B cell (primary cell): Measurements from ENCODE around the gene SENP5. TPM values are rescaled to one million over a fixed set of nuclear protein-coding genes. Genes with fewer than 3 reads are reported as not detected.
"Not testable (repeated sequence)": the region's sequence is repeated elsewhere in the genome, so short reads cannot be mapped to it uniquely, and the experiment has no call there.

Experiments used
- ATAC-seq: fragments of 200-7000 bp; cut with Tn5 transposase; one replicate; pipeline ENCODE4 v1.10.0; 2021; ENCODE audit warnings: low read depth, mild to moderate bottlenecking, moderate number of reproducible peaks, moderate library complexity
- CTCF ChIA-PET: fragments of 350-600 bp; sonication (Branson Sonifier 250); formaldehyde crosslinking; loops from one replicate; lab custom pipeline; 2021; ENCODE audit warnings: antibody characterized with exemption, inconsistent platforms; lab: Charles Lee
- POLR2A ChIA-PET: fragments of 350-600 bp; sonication (Branson Sonifier 250); formaldehyde crosslinking; loops from one replicate; lab custom pipeline; 2021; ENCODE audit warnings: antibody characterized with exemption; lab: Charles Lee
- DNase-seq: peaks from one replicate; pipeline ENCODE4 v3.0.0; 2013
- H2AFZ ChIP-seq: 2 replicates; pipeline ENCODE4 v1.6.1; 2012; ENCODE audit warnings: mild to moderate bottlenecking, low read depth, low read length; ENCODE audit not compliant: insufficient read depth, poor library complexity, severe bottlenecking
- H3K27ac ChIP-seq, 2 donors: 1 replicate in 1 of 2; 2 replicates in 1 of 2; pipeline ENCODE4 v1.5.1; 2012 to 2013; ENCODE audit warnings: low read length in 2 of 2, mild to moderate bottlenecking in 2 of 2, moderate library complexity in 1 of 2
- H3K27me3 ChIP-seq, 4 experiments: fragments of 200-600 bp in 1 of 4; sonication (generic) in 1 of 4; replicated peaks in 1 of 4; 1 replicate in 2 of 4; 2 replicates in 2 of 4; pipeline versions ENCODE4 v1.6.1 to v1.7.0; 2013 to 2016; ENCODE audit warnings: low read length in 3 of 4, mild to moderate bottlenecking in 2 of 4, mixed read lengths in 1 of 4, moderate library complexity in 1 of 4; ENCODE audit not compliant: insufficient read depth in 4 of 4, control insufficient read depth in 3 of 4; ENCODE audit errors: control extremely low read depth in 1 of 4
- H3K36me3 ChIP-seq, 2 experiments: replicated peaks in 1 of 2; 1 replicate in 1 of 2; 2 replicates in 1 of 2; pipeline versions ENCODE4 v1.6.1 to v1.7.1; 2013; ENCODE audit warnings: low read length in 1 of 2; ENCODE audit not compliant: insufficient read depth in 2 of 2, control insufficient read depth in 1 of 2; ENCODE audit errors: control extremely low read depth in 1 of 2, extremely low read depth in 1 of 2
- H3K4me1 ChIP-seq, 2 donors: fragments of 200-600 bp in 1 of 2; sonication (generic) in 1 of 2; 1 replicate in 1 of 2; 2 replicates in 1 of 2; pipeline versions ENCODE4 v1.5.1 to v1.6.1; 2013 to 2017; ENCODE audit warnings: low read length in 2 of 2; ENCODE audit not compliant: control insufficient read depth in 2 of 2, insufficient read depth in 2 of 2
- H3K4me2 ChIP-seq: replicated peaks from 2 replicates; pipeline ENCODE3; 2012; ENCODE audit warnings: mild to moderate bottlenecking, low read depth, low read length; ENCODE audit not compliant: poor library complexity, severe bottlenecking
- H3K4me3 ChIP-seq, 5 experiments: fragments of 200-600 bp in 1 of 5; sonication (generic) in 1 of 5; 1 replicate in 3 of 5; 2 replicates in 2 of 5; pipeline versions ENCODE4 v1.5.1 to v1.7.0; 2011 to 2016; ENCODE audit warnings: low read length in 4 of 5, mild to moderate bottlenecking in 4 of 5, low read depth in 2 of 5, control low read depth in 1 of 5, moderate library complexity in 1 of 5; ENCODE audit not compliant: insufficient read depth in 1 of 5; ENCODE audit errors: control extremely low read depth in 1 of 5, extremely low read depth in 1 of 5
- H3K79me2 ChIP-seq: fragments of 200-600 bp; sonication (generic); one replicate; pipeline ENCODE4 v1.6.0; 2016; ENCODE audit warnings: low read length; ENCODE audit not compliant: control insufficient read depth, insufficient read depth
- H3K9ac ChIP-seq: fragments of 200-600 bp; sonication (generic); 2 replicates; pipeline ENCODE4 v1.6.1; 2017; ENCODE audit warnings: mild to moderate bottlenecking, low read length, moderate library complexity
- H3K9me3 ChIP-seq, 3 donors: one replicate each; pipeline versions ENCODE4 v1.6.1 to v1.7.1; 2013; ENCODE audit warnings: low read length in 2 of 3; ENCODE audit not compliant: control insufficient read depth in 2 of 3, insufficient read depth in 1 of 3; ENCODE audit errors: control extremely low read depth in 1 of 3
- H4K20me1 ChIP-seq: 2 replicates; pipeline ENCODE4 v1.6.0; 2012; ENCODE audit warnings: mild to moderate bottlenecking, low read length; ENCODE audit not compliant: insufficient read depth, control insufficient read depth, poor library complexity, severe bottlenecking
- H3K27ac Mint-ChIP-seq: one replicate; pipeline ENCODE4 v1.8.0; 2021; ENCODE audit warnings: mixed read lengths
- H3K27me3 Mint-ChIP-seq: one replicate; pipeline ENCODE4 v1.8.0; 2021; ENCODE audit warnings: mixed read lengths
- H3K4me1 Mint-ChIP-seq: one replicate; pipeline ENCODE4 v1.8.0; 2021; ENCODE audit warnings: mixed read lengths
- H3K4me3 Mint-ChIP-seq: one replicate; pipeline ENCODE4 v1.8.0; 2021; ENCODE audit warnings: mixed read lengths
- H3K9me3 Mint-ChIP-seq: one replicate; pipeline ENCODE4 v1.8.0; 2022; ENCODE audit warnings: mixed read lengths; ENCODE audit not compliant: insufficient read depth
- WGBS: methylation state at CpG from one replicate; pipeline ENCODE4 v1.1.5; 2013; ENCODE audit warnings: missing lambda C conversion rate; ENCODE audit not compliant: insufficient coverage; 5-methylcytosine and 5-hydroxymethylcytosine counted together
- intact Hi-C: fragments of 100-400 bp; cut with micrococcal nuclease; formaldehyde crosslinking; loops from one replicate; pipeline ENCODE4 v1.10.0; 2022
- polyA plus RNA-seq: library from polyadenylated mRNA; depleted of rRNA; stranded (reverse); fragments of >200 nt; gene quantifications from 2 replicates; pipeline ENCODE4 v1.2.3, GENCODE V29; 2012
- total RNA-seq, 2 donors: library from RNA; stranded (reverse); fragments of 120-200 nt in 1 of 2; gene quantifications; 1 replicate in 1 of 2; 2 replicates in 1 of 2; pipeline versions ENCODE4 v1.2.3 to v1.2.4, GENCODE V29; 2013 to 2022

The SENP5 gene
- total and polyA plus RNA-seq, 2 donors (not counting 1 experiment from before 2014, with no cell fraction given) = 9.2 to 51.5 TPM

DNA sequence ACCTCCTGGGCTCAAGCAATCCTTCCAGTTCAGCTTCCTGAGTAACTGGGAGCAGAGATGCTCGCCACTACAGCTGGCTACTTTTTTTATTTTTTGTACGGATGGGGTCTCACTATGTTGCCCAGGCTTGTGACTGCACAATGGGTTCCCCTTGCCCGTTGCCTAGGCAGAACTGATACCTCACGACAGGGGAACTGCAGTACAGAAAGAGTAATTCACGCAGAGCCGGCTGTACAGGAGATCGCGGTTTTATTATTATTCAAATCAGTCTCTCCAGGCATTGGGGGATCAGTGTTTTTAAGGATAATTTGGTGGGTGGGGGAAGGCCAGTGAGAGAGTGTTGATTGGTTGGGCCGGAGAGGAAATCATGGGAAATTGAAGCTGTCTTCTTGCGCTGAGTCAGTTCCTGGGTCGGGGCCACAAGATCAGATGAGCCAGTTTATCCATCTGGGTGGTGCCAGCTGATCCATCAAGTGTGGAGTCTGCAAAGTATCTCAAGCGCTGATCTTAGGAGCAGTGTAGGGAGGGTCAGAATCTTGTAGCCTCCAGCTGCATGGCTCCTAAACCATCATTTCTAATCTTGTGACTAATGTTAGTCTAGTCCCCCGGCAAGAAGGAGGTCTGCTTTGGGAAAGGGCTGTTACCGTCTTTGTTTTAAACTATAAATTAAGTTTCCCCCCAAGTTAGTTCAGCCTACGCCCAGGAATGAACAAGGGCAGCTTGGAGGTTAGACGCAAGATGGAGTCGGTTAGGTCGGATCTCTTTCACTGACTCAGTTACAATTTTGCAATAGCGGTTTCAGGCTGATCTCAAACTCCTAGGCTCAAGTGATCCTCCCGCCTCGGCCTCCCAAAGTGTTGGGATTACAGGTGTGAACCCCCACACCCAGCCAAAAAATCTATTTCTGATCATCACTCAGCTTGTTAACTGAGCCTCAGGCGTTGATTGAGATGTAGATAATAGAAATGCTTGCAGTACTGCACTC is 23.2 kb upstream of the SENP5 start:
- H3K27ac ChIP-seq, intact Hi-C loops, H3K4me1 ChIP-seq, H3K9me3 Mint-ChIP-seq, H4K20me1 ChIP-seq, H2AFZ ChIP-seq, H3K4me3 ChIP-seq, H3K4me1 Mint-ChIP-seq, H3K36me3 ChIP-seq, H3K27me3 Mint-ChIP-seq, H3K9me3 ChIP-seq, H3K4me2 ChIP-seq, H3K27ac Mint-ChIP-seq, H3K79me2 ChIP-seq, ATAC-seq, H3K4me3 Mint-ChIP-seq, H3K9ac ChIP-seq, DNase-seq, H3K27me3 ChIP-seq: not testable (repeated sequence)
- ChIA-PET CTCF (interaction anchor here (0.6 to 1.4 kb wide), 2 partner anchors 110 to 126 kb away, joined by 3 read pairs; no protein-coding TSS in a partner anchor), POLR2A (interaction anchor here (0.7 kb wide), 1 partner anchor 144 kb away, joined by 6 read pairs; no protein-coding TSS in a partner anchor)
- WGBS = 90% methylated on average over 5 of the region's 22 CpGs

DNA sequence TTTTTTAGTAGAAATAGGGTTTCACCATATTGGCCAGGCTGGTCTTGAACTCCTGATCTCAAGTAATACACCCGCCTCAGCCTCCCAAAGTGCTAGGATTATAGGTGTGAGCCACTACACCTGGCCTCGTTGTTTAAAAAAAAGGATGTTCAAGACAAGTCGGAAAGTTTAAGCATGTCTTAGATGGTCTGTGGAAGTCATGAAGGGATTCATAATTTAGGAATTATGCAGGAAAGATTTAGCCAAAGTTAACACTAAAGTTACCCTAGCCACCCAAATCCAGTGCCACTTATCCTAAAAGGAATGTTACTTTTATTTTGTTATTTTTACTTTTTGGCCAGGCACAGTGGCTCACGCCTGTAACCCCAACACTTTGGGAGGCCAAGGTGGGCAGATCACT is 19.3 kb upstream of the SENP5 start:
- H2AFZ ChIP-seq, H3K9me3 Mint-ChIP-seq, H3K9ac ChIP-seq, H3K4me1 Mint-ChIP-seq, CTCF ChIA-PET, DNase-seq, H3K27me3 Mint-ChIP-seq, H3K4me3 ChIP-seq, intact Hi-C loops, H3K9me3 ChIP-seq, H3K36me3 ChIP-seq, H3K4me3 Mint-ChIP-seq, H3K4me1 ChIP-seq, H3K27ac ChIP-seq, ATAC-seq, H3K27ac Mint-ChIP-seq, H3K27me3 ChIP-seq, H3K4me2 ChIP-seq, H4K20me1 ChIP-seq, H3K79me2 ChIP-seq: not testable (repeated sequence)
- POLR2A ChIA-PET = interaction anchor here (0.7 kb wide), 2 partner anchors 14 to 38 kb away, joined by 5 to 7 read pairs; no protein-coding TSS in a partner anchor
- WGBS = no CpG with 5 or more reads among the region's 4 CpGs
